ENCODE results near the gene ERVW-1. TPM values are rescaled to one million over a fixed set of nuclear protein-coding genes. Genes with fewer than 3 reads are reported as not detected.

The ERVW-1 gene
- total and polyA plus RNA-seq, 3 donors from 2014 or later = 7.5 to 17.5 (median 16.5) TPM

DNA sequence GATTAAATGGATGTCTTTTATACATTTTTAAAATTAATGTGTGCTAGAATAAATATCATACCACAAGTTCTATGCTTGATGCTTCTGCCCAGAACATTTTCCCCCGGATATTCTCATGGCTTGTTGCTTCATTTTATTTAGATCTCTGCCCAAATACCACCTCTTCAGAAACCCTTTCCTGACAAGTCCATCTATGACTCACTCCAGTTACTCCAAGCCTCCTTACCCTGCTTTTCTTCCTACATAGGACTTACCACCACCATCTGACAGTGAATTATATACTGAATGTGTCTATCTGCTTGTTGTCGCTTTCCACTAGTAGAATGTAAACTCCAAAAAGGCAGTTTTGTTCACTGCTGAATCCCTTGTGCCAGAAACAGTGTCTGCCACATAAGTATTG lies 19.1 kb upstream of the ERVW-1 start:
- Histone ChIP-seq H3K27me3 (no peaks in the 10 kb centered on the region), H3K27ac (no peak overlapping the region), H3K9me3 (no peaks in the 10 kb centered on the region), H3K4me1 (no peaks in the 10 kb centered on the region), H3K4me3 (no peak overlapping the region), H3K36me3 (ENCODE audit: low read depth, missing control alignments) (no peaks in the 10 kb centered on the region)
- DNase-seq = no peak
- intact Hi-C loops (cut with DNase I; ENCODE audit: low total_unique reads) = no loop called here
- no peak for TF ChIP-seq POLR2A (IDR thresholded peaks at IDR 0.05)
- TF ChIP-seq, protein P1, sequence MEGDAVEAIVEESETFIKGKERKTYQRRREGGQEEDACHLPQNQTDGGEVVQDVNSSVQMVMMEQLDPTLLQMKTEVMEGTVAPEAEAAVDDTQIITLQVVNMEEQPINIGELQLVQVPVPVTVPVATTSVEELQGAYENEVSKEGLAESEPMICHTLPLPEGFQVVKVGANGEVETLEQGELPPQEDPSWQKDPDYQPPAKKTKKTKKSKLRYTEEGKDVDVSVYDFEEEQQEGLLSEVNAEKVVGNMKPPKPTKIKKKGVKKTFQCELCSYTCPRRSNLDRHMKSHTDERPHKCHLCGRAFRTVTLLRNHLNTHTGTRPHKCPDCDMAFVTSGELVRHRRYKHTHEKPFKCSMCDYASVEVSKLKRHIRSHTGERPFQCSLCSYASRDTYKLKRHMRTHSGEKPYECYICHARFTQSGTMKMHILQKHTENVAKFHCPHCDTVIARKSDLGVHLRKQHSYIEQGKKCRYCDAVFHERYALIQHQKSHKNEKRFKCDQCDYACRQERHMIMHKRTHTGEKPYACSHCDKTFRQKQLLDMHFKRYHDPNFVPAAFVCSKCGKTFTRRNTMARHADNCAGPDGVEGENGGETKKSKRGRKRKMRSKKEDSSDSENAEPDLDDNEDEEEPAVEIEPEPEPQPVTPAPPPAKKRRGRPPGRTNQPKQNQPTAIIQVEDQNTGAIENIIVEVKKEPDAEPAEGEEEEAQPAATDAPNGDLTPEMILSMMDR (IDR thresholded peaks at IDR 0.05) = no peak
- WGBS, 2 donors = 82 to 90% methylated on average over 2 of the region's 2 CpGs

DNA sequence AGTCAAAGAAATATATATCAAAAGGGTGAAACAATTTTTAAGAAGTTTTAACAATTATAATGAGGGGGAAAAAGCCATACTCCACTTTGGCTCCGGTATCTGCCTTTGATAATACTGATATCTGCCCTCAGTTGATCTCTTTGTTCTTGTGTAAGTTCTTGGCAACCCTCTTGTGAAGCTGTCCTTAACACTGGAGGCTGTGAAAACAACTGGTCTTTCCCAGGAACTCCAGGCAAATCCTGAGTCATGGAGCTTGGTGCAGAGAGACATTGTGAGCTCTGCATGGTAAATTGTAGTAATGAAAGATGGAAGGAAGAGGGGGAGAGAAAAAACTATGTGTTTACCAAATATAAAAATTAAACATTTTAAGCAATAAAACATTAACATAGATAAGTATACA lies 11.9 kb upstream of the ERVW-1 start:
- H3K27ac ChIP-seq = no peak overlapping the region
- no peaks in the 10 kb centered on the region for H3K4me1 ChIP-seq
- no peak for DNase-seq
- no peaks in the 10 kb centered on the region for H3K36me3 ChIP-seq (ENCODE audit: low read depth, missing control alignments)
- no peaks in the 10 kb centered on the region for H3K27me3 ChIP-seq
- H3K9me3 ChIP-seq = no peaks in the 10 kb centered on the region
- WGBS, 2 donors = 63 to 65% methylated on average over 1 of the region's 1 CpG
- intact Hi-C loops (cut with DNase I; ENCODE audit: low total_unique reads) = no loop called here
- no peak for TF ChIP-seq POLR2A (IDR thresholded peaks at IDR 0.05)
- TF ChIP-seq, protein P1 (IDR thresholded peaks at IDR 0.05) = no peak
- H3K4me3 ChIP-seq = no peak overlapping the region

DNA sequence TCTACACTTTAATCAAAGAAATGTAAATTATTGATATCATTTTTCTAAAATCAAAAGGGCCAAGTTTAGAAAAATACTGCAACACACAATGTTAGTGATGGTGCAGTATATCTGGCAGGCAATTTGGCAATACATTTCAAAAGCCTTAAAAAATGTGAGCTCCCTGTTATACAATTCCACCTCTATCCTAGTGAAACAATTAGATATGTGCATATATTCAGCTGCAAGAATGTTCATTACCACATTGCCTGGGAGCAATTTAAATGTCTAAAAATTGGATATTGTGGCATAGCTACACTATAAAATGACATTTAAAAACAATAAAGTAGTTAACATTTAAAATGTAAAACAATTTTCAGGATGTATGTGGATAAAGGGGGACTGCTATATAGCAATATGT lies 10.1 kb upstream of the ERVW-1 start:
- Histone ChIP-seq H3K4me1 (no peaks in the 10 kb centered on the region), H3K36me3 (ENCODE audit: low read depth, missing control alignments) (no peaks in the 10 kb centered on the region), H3K4me3 (no peak overlapping the region), H3K27me3 (no peaks in the 10 kb centered on the region), H3K9me3 (no peaks in the 10 kb centered on the region), H3K27ac (no peak overlapping the region)
- intact Hi-C loops (cut with DNase I; ENCODE audit: low total_unique reads) = no loop called here
- TF ChIP-seq, protein P1 (IDR thresholded peaks at IDR 0.05) = no peak
- no peak for TF ChIP-seq POLR2A (IDR thresholded peaks at IDR 0.05)
- DNase-seq = no peak

DNA sequence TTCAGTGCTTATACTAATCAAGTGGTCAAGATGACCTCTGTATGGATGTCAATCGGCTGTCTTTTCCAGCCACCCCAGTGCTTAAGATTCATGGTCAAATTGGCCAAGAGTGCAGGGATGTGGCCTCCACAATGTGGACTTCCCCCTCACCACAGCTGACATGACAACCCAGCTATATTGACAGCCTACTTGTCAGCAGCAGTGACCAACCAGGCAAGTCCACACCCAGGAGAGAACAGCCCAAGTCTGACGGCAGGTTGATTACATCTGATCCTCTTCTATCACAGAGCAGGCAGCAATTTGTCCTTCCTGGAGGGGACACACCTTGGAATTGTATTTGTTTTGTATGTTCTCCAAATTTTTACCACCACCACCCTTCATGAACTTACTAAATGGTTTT lies 8.2 kb upstream of the ERVW-1 start:
- no peaks in the 10 kb centered on the region for H3K27me3 ChIP-seq

More for the DNA sequence above, 8.2 kb upstream of the ERVW-1 start:
- TF ChIP-seq POLR2A (IDR thresholded peaks at IDR 0.05) = no peak
- TF ChIP-seq, protein P1 (IDR thresholded peaks at IDR 0.05) = no peak
- no peak overlapping the region for H3K27ac ChIP-seq
- no peak overlapping the region for H3K4me3 ChIP-seq
- no peaks in the 10 kb centered on the region for H3K4me1 ChIP-seq
- no peaks in the 10 kb centered on the region for H3K36me3 ChIP-seq (ENCODE audit: low read depth, missing control alignments)
- no peak for DNase-seq
- H3K9me3 ChIP-seq = no peaks in the 10 kb centered on the region
- intact Hi-C loops (cut with DNase I; ENCODE audit: low total_unique reads) = no loop called here
- WGBS, 2 donors = 83 to 89% methylated on average over 2 of the region's 2 CpGs

All from testis (tissue), 3 donors.